Endothelial cell of umbilical vein (primary cell): Measurements from ENCODE around the gene GBP3.

Experiments
- EZH2 ChIP-seq: IDR thresholded peaks from 2 replicates; pipeline ENCODE4 v1.6.1; 2012; ENCODE audit warnings: borderline replicate concordance, low read depth, mild to moderate bottlenecking, moderate library complexity, low read length, inconsistent platforms; ENCODE audit not compliant: severe bottlenecking
- MAX ChIP-seq: IDR thresholded peaks from 2 replicates; pipeline ENCODE4 v1.6.1; 2011; ENCODE audit not compliant: insufficient read depth, insufficient read length
- POLR2A ChIP-seq: IDR thresholded peaks from 2 replicates; pipeline ENCODE4 v1.6.1; 2012; ENCODE audit warnings: low read depth, mild to moderate bottlenecking, control low read depth, low read length
- TF ChIP-seq, protein P1 (sequence below), 2 donors: IDR thresholded peaks; 1 replicate in 1 of 2; 2 replicates in 1 of 2; pipeline ENCODE4 v1.5.1; 2011; ENCODE audit warnings: low read length in 2 of 2, mild to moderate bottlenecking in 2 of 2, moderate library complexity in 2 of 2, control low read depth in 1 of 2, inconsistent platforms in 1 of 2, low read depth in 1 of 2; ENCODE audit not compliant: insufficient read depth in 1 of 2; ENCODE audit errors: extremely low read depth in 1 of 2

DNA sequence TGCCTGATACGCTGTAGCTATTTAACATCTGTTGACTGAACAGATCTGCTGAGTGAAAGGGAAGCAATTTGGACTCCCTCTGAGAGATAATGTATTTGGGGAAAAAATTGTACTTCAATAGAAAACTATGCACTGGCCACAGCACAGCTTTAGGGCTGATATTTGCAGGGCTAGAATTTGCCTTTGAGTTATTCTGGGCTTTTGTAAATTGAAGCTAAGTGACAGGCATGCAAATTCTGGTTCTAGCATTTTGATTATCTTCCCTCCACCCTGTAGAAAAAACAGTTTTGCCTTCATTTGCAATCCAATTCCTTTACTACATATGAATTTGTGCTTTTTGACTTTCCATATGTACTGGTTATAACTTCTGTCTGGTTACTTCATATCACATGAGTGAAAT, 38.1 kb downstream of the GBP3 start:
- TF ChIP-seq, protein P1, sequence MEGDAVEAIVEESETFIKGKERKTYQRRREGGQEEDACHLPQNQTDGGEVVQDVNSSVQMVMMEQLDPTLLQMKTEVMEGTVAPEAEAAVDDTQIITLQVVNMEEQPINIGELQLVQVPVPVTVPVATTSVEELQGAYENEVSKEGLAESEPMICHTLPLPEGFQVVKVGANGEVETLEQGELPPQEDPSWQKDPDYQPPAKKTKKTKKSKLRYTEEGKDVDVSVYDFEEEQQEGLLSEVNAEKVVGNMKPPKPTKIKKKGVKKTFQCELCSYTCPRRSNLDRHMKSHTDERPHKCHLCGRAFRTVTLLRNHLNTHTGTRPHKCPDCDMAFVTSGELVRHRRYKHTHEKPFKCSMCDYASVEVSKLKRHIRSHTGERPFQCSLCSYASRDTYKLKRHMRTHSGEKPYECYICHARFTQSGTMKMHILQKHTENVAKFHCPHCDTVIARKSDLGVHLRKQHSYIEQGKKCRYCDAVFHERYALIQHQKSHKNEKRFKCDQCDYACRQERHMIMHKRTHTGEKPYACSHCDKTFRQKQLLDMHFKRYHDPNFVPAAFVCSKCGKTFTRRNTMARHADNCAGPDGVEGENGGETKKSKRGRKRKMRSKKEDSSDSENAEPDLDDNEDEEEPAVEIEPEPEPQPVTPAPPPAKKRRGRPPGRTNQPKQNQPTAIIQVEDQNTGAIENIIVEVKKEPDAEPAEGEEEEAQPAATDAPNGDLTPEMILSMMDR (IDR thresholded peaks at IDR 0.05; ENCODE audit: extremely low read depth in 1 of 2, insufficient read depth in 1 of 2, low read depth in 1 of 2, low read length in 2 of 2), result no peak
- no peak for TF ChIP-seq EZH2
- TF ChIP-seq POLR2A, result no peak
- no peak for TF ChIP-seq MAX
